ENCODE measurements around the gene AQP3. TPM values are rescaled to one million over a fixed set of nuclear protein-coding genes. Genes with fewer than 3 reads are reported as not detected.

AQP3 gene
- total RNA-seq, 1 donor, result 0.72 TPM

DNA sequence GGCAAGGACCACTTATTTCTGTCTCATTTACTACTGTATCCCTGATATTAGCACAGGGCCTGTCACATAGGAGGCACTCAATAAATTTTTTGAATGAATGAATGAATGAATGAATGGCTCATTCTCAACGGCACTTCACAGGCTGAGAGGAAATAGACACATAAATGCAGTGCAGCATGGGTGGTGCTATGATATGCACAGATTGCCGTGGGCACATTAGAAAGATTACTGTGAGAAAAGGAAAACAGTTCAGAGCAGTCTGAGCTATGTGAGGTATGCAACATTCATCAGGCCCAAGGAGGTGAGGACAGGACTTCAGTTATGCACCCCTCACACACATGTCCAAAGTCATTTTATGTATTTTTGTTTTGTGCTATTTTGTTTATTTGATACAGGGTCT, 32.7 kb upstream of the AQP3 start:
- Histone ChIP-seq H2AFZ (ENCODE audit: low read length) (no peak overlapping the region), H3K4me3 (ENCODE audit: insufficient read depth, low read length) (no peak overlapping the region), H3K9me3 (ENCODE audit: low read depth, low read length) (no peaks in the 10 kb centered on the region), H4K20me1 (ENCODE audit: insufficient read depth, low read length) (no peaks in the 10 kb centered on the region), H3K27ac (ENCODE audit: low read depth, low read length) (no peak overlapping the region), H3K4me1 (ENCODE audit: insufficient read depth, low read length) (no peaks in the 10 kb centered on the region), H3K36me3 (ENCODE audit: insufficient read depth, low read length) (no peaks in the 10 kb centered on the region), H3K27me3 (ENCODE audit: insufficient read depth, low read length) (no peaks in the 10 kb centered on the region), H3K4me2 (ENCODE audit: insufficient read depth, low read length) (no peak overlapping the region), H3K79me2 (ENCODE audit: insufficient read depth, low read length) (no peaks in the 10 kb centered on the region)
- TF ChIP-seq, protein P1, sequence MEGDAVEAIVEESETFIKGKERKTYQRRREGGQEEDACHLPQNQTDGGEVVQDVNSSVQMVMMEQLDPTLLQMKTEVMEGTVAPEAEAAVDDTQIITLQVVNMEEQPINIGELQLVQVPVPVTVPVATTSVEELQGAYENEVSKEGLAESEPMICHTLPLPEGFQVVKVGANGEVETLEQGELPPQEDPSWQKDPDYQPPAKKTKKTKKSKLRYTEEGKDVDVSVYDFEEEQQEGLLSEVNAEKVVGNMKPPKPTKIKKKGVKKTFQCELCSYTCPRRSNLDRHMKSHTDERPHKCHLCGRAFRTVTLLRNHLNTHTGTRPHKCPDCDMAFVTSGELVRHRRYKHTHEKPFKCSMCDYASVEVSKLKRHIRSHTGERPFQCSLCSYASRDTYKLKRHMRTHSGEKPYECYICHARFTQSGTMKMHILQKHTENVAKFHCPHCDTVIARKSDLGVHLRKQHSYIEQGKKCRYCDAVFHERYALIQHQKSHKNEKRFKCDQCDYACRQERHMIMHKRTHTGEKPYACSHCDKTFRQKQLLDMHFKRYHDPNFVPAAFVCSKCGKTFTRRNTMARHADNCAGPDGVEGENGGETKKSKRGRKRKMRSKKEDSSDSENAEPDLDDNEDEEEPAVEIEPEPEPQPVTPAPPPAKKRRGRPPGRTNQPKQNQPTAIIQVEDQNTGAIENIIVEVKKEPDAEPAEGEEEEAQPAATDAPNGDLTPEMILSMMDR (IDR thresholded peaks at IDR 0.05; ENCODE audit: extremely low read depth, low read depth, low read length), result no peak
- DNase-seq (ENCODE audit: insufficient read length, low spot score, missing footprints), result no peak

DNA sequence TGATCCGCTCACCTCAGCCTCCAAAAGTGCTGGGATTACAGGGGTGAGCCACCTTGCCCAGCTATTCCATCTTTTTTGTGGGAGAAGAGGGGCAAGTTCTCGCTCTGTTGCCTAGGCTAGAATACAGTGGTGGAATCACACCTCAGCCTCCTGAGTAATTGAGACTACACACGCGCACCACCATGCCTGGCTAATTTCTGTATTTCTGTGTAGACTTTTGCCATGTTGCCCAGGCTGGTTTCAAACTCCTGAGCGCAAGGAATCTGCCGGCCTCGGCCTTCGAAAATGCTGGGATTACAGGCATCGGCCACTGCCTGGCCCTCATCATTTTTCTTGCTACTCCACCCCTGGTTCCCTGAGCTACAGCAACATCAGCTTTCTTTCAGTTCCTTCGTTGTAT, 29.1 kb upstream of the AQP3 start:
- H4K20me1 ChIP-seq (ENCODE audit: insufficient read depth, low read length), result peaks cover 5% of the 10 kb centered on the region
- no peak overlapping the region for H3K27ac ChIP-seq (ENCODE audit: low read depth, low read length)
- no peaks in the 10 kb centered on the region for H3K9me3 ChIP-seq (ENCODE audit: low read depth, low read length)
- peaks cover 13% of the 10 kb centered on the region for H3K4me1 ChIP-seq (ENCODE audit: insufficient read depth, low read length)
- H3K79me2 ChIP-seq (ENCODE audit: insufficient read depth, low read length), result peaks cover 22% of the 10 kb centered on the region
- no peak overlapping the region for H2AFZ ChIP-seq (ENCODE audit: low read length)
- DNase-seq (ENCODE audit: insufficient read length, low spot score, missing footprints), result no peak
- H3K4me3 ChIP-seq (ENCODE audit: insufficient read depth, low read length), result no peak overlapping the region
- TF ChIP-seq, protein P1 (IDR thresholded peaks at IDR 0.05; ENCODE audit: extremely low read depth, low read depth, low read length), result no peak
- no peak overlapping the region for H3K4me2 ChIP-seq (ENCODE audit: insufficient read depth, low read length)
- H3K36me3 ChIP-seq (ENCODE audit: insufficient read depth, low read length), result peaks cover 8% of the 10 kb centered on the region
- no peaks in the 10 kb centered on the region for H3K27me3 ChIP-seq (ENCODE audit: insufficient read depth, low read length)

DNA sequence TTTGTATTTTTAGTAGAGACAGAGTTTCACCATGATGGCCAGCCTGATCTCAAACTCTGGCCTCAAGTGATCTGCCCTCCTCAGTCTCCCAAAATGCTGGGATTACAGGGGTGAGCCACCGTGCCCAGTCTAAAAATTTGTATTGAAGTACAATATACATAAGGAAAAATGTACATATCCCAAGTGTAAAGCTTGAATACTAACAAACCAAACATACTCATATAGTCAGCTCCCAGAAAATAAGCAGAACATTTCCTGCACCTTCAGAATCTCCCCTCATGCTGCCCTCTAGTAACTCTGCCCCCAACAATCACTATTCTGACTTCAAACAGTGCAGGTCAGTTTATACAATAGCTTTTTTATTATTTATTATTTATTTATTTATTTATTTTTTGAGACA, 28.0 kb upstream of the AQP3 start:
- Histone ChIP-seq H2AFZ (ENCODE audit: low read length) (no peak overlapping the region), H3K27ac (ENCODE audit: low read depth, low read length) (no peak overlapping the region), H3K79me2 (ENCODE audit: insufficient read depth, low read length) (peaks cover 26% of the 10 kb centered on the region), H3K27me3 (ENCODE audit: insufficient read depth, low read length) (no peaks in the 10 kb centered on the region), H4K20me1 (ENCODE audit: insufficient read depth, low read length) (peaks cover 5% of the 10 kb centered on the region), H3K36me3 (ENCODE audit: insufficient read depth, low read length) (peaks cover 19% of the 10 kb centered on the region), H3K9me3 (ENCODE audit: low read depth, low read length) (no peaks in the 10 kb centered on the region), H3K4me2 (ENCODE audit: insufficient read depth, low read length) (no peak overlapping the region), H3K4me3 (ENCODE audit: insufficient read depth, low read length) (no peak overlapping the region), H3K4me1 (ENCODE audit: insufficient read depth, low read length) (peaks cover 13% of the 10 kb centered on the region)
- DNase-seq (ENCODE audit: insufficient read length, low spot score, missing footprints), result no peak
- TF ChIP-seq, protein P1 (IDR thresholded peaks at IDR 0.05; ENCODE audit: extremely low read depth, low read depth, low read length), result no peak

DNA sequence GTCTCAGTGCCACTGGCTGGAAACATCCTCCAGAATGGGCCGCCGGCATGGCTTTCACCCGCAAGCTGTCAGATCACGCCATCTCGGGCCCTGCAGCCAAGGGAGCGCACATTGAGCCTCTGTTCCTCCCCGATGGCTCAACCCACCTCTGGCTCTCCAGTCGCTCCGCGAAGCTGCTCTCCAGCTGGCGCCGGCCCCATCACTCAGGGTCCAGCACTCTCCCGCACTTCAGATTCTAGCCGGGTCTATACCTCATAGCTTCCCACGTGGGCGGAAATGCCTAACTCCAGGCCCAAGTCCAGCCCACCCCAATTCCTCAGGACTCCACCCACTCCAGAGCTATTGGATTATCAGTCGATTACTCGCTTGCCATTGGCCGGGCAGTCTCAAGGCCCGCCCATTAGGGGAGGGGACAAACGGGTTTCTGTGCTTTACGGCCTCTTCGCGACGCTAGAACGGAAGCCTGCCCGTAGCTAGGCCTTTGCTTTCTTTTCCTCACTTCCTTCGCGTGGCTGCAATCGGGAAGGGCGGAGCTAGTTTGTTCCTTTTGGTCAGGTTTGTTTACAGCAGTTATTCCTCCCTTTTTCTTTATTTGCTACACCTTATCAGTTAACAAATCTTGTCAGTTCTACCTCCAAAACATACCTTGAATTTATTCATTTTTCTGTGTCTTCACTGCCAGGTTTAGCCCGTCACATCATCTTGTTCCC, 26.4 kb upstream of the AQP3 start, which contains the start of gene NOL6:
Gene NOL6 (minus strand): TSS at position 282 of the 710 bp plus-strand sequence. CDS start 82 bp downstream, at position 200.
- Histone ChIP-seq H3K9me3 (ENCODE audit: low read depth, low read length) (no peaks in the 10 kb centered on the region), H3K4me1 (ENCODE audit: insufficient read depth, low read length) (peaks cover 13% of the 10 kb centered on the region), H3K79me2 (ENCODE audit: insufficient read depth, low read length) (peaks cover 28% of the 10 kb centered on the region), H3K27me3 (ENCODE audit: insufficient read depth, low read length) (no peaks in the 10 kb centered on the region), H3K4me3 (ENCODE audit: insufficient read depth, low read length) (peak within 1 kb of the TSS; percentile 87), H3K36me3 (ENCODE audit: insufficient read depth, low read length) (peaks cover 32% of the 10 kb centered on the region), H3K4me2 (ENCODE audit: insufficient read depth, low read length) (peak within 1 kb of the TSS; percentile 92), H3K27ac (ENCODE audit: low read depth, low read length) (peak within 1 kb of the TSS; percentile 80), H4K20me1 (ENCODE audit: insufficient read depth, low read length) (peaks cover 5% of the 10 kb centered on the region), H2AFZ (ENCODE audit: low read length) (peak within 1 kb of the TSS; percentile 90)
- DNase-seq (ENCODE audit: insufficient read length, low spot score, missing footprints), result peak; percentile 98
- TF ChIP-seq, protein P1 (IDR thresholded peaks at IDR 0.05; ENCODE audit: extremely low read depth, low read depth, low read length), result no peak

All from osteoblast (primary cell).